GM18526 (cell line): Measurements from ENCODE around the gene KRTAP10-2.
"Not testable (repeated sequence)": the region's sequence is repeated elsewhere in the genome, so short reads cannot be mapped to it uniquely, and the experiment has no call there.

Experiments
- POLR2A ChIP-seq: IDR thresholded peaks from 3 replicates; pipeline ENCODE4 v1.6.1; 2011; ENCODE audit not compliant: insufficient read length; ENCODE audit errors: extremely low read depth

KRTAP10-2 gene

DNA sequence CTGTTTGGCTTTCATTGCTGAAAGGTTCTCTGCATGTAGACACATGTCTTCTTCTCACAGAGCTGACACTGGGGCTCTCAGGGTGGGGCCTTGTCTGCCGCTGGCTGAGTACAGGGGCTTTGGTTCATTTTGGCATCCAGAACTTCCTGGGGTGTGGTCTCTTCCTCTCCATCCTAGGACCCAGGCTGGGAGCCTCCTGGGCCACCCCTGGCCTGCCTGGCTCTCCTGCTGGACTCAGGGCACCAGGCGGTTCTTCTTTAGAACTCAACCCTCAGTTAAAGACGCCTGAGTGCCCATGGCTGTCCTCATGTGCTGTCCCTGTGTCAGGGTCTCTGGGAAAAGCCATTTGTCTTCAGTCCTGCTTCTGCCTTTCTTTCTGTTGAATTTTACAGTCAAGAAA is 34.6 kb upstream of the KRTAP10-2 start:
- no peak for TF ChIP-seq POLR2A

DNA sequence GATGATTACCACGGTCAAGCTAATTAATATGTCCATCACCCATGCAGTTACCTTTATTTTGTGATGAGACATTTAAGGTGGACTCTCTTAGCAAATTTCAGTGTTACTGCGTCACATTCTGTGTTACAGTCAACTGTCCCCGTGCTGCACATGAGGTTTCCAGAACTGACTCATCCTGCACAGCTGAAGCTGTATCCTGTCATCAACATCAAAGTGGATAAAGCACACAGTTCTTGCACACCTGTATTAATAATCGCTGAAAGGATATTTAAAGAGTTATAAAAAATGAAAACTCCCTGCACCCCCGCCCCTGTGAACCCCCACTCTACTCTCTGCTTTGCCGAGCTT is 32.5 kb upstream of the KRTAP10-2 start:
- no peak for TF ChIP-seq POLR2A

DNA sequence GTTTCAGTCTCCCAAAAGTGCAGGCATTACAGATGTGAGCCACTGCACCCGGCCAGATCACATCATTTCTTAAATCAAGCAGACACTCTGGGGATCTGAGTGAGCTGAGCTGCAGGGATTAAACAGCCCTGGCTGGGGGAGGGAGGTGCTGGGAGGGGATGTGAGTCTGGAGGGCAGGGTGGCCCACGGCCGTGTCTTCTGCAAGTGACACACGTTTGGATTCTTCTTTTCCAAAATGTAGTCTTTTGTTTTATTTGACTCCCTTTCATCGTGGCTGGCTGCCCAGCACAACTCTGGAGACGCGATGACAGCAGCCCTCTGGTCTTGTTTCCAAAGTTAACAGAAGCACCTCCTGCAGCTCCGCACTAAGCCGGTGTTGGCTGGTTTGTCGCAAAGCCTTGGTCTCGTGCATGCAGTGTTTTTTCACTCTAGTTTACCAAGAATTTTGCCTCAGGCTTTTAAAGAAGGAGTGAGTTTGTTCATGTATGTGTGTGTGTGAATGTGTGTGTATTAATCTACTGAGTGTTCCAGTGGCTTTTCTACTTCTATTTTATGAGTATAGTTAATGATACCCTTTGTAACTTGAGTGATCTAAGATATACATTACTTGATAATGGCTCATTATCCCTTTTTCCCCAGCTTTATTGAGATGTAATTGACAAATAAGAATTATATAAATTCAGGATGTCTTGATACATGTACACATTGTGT is 31.9 kb upstream of the KRTAP10-2 start:
- TF ChIP-seq POLR2A: no peak

DNA sequence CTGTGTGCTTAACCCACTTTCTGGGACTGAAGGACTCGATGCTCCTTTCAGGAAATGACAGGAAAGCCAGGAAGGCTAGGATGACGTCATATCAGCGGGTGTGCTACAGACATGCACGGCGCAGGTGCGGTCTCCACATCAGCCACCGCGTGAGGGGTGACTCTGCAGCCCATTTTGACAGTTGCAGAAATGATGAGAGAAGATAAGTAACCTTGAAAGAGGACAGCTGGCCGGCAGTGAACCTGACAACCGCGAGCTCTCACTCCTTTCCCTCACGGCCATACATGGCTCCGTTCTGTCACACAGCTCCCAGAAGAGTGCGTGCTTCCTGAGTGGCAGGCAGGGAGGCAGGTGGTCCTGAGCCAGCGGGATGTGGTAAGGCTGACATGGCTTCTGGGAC is 30.8 kb upstream of the KRTAP10-2 start:
- no peak for TF ChIP-seq POLR2A

DNA sequence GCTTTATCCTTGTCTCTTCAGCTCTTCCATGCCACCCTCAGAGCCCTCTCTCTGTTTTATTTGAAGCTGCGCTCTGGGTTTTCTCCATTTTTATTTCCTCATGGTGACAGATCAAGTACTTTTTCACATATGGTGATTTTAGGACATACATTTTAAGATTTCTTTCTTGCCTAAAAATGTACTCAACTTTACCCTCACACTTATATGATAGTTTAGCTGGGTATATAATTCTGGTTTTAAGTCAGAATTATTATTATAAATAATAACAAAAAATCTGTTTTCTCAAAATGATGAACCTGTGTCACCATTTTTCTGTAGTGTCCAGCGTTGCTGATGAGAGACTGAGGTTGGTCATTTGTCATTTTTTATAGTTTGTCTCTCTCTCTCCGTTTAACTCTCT is 29.9 kb upstream of the KRTAP10-2 start:
- no peak for TF ChIP-seq POLR2A

DNA sequence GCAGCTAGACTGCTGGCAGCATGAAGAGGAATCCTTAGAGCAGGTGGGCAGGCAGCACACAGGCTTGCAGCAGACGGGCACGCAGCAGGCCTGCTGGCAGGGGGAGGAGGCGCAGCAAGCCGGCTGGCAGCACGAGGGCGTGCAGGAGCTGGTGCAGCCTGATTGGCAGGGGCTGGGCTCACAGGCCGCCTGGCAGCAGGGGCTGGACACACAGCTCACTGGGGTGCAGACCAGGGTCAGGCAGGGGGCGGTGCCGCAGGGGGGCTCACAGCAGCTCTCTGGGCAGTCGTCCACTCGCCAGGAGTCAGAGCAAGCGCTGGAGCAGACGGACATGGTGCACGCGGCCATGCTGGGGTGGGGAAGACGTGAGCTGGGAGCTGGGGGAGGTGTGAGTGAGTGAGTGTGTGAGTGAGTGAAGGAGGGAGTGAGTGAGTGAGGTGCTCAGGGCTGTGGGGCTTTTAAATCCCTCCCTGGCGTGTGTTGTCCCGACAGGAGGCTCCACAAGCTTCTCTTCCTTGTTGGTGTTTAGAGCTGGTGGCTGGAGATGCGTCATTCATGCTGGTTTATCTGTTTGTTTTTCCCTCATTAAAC is 29.0 kb upstream of the KRTAP10-2 start, which contains the start of gene KRTAP10-5:
Gene KRTAP10-5, minus strand, starts transcription at position 374 of the 591 bp plus-strand sequence. Its CDS starts 26 bp downstream, at position 348.
- not testable (repeated sequence) for TF ChIP-seq POLR2A

DNA sequence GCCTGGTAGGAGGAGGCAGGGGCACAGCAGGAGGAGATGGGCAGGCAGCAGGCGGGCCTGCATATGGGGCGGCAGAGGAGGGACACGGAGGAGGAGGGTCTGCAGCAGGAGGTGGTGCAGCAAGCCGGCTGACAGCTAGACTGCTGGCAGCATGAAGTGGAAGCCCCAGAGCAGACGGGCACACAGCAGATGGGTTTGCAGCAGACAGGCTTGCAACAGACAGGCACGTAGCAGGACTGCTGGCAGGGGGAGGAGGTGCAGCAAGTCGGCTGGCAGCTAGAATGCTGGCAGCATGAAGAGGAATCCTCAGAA is 28.5 kb upstream of the KRTAP10-2 start:
- TF ChIP-seq POLR2A: no peak

DNA sequence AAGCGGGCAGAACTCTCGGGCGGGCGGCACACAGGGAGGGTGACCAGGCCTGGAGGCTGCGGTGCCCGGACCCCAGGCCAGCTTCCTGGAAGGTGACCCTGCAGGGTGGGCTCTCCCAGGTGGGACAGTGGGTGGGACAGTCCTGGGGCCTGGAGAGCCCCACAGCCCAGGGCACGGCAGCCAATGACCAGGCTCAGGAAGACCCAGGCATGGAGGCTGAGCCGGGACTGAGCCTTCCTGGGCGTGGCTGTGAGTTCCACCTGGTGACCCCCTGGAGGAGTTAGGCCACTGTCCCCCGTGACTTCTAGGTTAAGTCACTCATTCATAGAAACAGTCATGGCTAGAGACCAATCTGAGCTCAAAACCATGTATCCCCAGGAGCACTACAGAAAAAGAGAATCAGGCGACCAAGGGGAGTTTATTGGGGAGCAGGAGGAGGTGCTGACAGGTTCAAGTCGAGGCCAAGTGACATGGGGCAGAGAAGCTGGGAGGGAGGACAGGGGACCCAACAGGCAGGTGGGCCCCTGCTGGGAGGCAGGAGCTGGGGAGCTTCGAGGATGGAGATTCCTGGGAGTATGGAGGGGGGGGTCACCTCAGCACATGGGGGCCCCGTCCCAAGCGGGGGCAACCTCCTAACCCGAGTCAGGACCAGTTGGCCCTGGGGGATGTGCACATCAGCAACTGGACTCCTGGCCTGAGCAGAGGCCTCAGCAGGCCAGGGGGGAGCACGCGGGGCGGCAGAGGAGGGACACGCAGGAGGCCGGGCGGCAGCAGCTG is 27.9 kb upstream of the KRTAP10-2 start:
- no peak for TF ChIP-seq POLR2A

DNA sequence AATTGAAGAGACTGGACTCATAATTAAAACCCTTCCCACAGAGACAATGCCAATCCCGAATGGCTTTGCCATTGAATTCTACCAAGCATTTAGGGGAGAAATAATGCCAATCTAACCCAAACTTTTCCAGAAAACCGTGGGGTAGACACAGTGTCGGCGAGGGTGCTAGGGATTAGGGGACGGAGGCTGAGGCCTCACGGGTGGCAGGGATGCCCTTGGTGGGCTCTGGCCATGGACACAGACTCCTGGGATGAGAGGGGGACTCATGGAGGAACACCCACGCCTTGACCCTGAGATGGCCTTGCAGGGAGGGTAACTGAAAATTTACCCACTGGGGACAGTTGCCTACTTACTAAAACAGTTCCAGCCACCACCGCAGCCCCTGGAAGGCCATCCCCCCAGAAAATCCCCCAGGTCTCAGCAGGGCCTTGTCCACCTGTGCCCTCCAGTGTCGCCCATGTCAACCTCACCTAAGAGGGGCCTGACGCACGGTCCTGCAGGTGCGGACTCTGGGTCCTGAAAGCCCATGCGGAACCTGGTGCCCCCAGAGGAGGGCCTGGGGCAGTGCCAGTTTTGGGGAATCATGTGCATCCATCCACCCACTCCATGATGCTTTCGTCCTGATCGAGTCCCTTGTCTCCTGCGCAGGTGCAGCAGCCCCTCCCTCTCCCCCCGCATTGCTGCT is 27.2 kb upstream of the KRTAP10-2 start:
- no peak for TF ChIP-seq POLR2A

DNA sequence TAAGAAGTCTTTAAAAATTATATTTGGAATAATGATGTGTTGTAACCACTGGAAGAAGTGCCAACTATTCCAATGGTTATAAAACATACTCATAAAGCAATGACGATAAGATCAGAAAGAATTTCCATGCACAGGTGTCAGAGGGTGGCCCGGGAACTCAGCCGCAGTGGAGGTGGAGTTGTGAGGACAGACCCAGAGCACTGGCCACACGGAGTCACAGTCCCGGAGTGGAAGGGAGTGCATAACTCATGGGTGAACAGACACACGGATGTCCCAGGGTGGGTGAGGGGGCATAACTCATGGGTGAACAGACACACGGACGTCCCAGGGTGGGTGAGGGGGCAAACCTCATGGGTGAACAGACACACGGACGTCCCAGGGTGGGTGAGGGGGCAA is 24.7 kb upstream of the KRTAP10-2 start:
- no peak for TF ChIP-seq POLR2A

DNA sequence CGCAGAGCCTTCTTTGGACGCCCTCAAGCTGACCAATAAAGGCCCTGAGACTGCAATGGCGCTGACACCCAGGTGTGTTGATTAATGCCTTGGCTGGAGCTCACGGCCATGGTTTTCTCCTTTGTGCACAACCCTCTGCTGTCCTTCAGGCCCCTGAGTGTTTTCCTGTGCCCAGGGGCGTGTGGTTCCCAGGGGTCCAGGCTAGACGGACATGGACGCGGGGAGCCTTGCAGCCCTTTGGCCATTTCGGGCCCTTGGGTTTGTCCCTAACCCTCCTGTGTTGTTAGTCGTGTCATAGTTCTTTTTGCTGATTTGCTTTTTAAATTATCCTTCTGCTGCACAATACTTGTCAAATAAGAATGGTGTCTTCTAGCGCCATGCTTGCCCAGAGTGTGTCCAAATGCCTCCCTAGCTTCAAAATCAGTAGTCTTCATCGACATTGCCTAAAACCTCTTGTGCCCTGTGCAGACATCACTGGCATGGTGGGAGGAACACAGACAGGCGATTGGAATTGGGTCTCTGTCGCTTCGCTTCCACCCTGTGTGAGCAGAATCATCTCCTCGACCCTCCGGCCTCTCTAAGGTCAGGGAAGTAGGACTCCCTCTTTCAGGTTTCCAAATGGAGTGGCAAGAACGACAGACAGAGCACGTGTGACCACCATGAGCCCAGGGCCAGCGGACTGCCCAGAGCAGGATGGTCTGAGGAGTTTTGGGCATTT is 24.2 kb upstream of the KRTAP10-2 start:
- TF ChIP-seq POLR2A: no peak

DNA sequence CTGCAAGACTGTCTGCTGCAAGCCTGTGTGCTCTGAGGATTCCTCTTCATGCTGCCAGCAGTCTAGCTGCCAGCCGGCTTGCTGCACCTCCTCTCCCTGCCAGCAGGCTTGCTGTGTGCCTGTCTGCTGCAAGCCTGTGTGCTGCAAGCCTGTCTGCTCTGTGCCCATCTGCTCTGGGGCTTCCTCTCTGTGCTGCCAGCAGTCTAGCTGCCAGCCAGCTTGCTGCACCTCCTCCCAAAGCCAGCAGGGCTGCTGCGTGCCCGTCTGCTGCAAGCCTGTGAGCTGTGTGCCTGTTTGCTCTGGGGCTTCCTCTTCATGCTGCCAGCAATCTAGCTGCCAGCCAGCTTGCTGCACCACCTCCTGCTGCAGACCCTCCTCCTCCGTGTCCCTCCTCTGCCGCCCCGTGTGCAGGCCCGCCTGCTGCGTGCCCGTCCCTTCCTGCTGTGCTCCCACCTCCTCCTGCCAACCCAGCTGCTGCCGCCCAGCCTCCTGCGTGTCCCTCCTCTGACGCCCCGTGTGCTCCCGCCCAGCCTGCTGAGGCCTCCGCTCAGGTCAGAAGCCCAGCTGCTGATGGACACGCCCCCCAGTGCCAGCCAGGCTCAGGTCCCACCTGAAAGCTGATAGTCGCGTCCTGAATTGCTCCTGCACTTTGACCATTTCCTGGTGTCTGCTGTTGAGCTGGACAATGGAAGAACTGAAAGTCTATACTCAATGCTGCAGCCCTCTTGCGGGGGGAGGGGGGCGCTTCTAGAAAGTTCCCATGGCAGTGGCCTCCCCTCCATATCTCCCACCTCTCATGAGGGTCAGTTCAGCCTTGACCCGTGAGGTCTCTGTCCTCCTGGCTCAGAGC is 23.4 kb upstream of the KRTAP10-2 start:
- TF ChIP-seq POLR2A: no peak

DNA sequence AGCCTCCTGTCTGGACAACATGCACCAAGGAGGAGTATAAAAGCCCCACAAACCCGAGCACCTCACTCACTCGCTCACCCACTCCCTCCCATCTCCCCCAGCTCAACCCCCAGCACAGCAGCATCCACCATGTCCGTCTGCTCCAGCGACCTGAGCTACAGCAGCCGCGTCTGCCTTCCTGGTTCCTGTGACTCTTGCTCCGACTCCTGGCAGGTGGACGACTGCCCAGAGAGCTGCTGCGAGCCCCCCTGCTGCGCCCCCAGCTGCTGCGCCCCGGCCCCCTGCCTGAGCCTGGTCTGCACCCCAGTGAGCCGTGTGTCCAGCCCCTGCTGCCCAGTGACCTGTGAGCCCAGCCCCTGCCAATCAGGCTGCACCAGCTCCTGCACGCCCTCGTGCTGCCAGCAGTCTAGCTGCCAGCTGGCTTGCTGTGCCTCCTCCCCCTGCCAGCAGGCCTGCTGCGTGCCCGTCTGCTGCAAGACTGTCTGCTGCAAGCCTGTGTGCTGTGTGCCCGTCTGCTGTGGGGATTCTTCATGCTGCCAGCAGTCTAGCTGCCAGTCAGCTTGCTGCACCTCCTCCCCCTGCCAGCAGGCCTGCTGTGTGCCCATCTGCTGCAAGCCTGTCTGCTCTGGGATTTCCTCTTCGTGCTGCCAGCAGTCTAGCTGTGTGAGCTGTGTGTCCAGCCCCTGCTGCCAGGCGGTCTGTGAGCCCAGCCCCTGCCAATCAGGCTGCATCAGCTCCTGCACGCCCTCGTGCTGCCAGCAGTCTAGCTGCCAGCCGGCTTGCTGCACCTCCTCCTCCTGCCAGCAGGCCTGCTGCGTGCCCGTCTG is 22.5 kb upstream of the KRTAP10-2 start, which contains the start of gene KRTAP10-4:
Gene KRTAP10-4, plus strand, starts transcription at position 100 of the 827 bp plus-strand sequence. Its CDS starts 30 bp downstream, at position 130.
- TF ChIP-seq POLR2A: not testable (repeated sequence)
